ENCODE data around the gene NUP93. TPM values are rescaled to one million over a fixed set of nuclear protein-coding genes. Genes with fewer than 3 reads are reported as not detected.

Gene NUP93
- total RNA-seq, 1 experiment from 2014 or later: 144 TPM

- Histone ChIP-seq H3K79me2 (ENCODE audit: insufficient read depth, low read length) (peaks cover 98% of the 10 kb centered on the region), H3K4me2 (ENCODE audit: low read length) (no peak overlapping the region), H3K9me3 (ENCODE audit: control insufficient read depth in 1 of 2, insufficient read depth in 1 of 2, low read depth in 1 of 2, low read length in 2 of 2) (no peaks in the 10 kb centered on the region), H3K9ac (ENCODE audit: low read length) (no peak overlapping the region), H3K4me3 (replicated peaks in 1 of 2; ENCODE audit: low read depth in 1 of 2, low read length in 2 of 2) (no peak overlapping the region), H3K36me3 (ENCODE audit: control insufficient read depth in 1 of 2, insufficient read depth in 2 of 2, low read length in 2 of 2) (peaks cover 3 to 16% of the 10 kb centered on the region in 2 experiments; a peak in 1 of 4 replicates), H2AFZ (ENCODE audit: low read depth, low read length, poor library complexity, severe bottlenecking) (no peak overlapping the region), H3K9me2 (ENCODE audit: insufficient read depth) (no peaks in the 10 kb centered on the region), H3K4me1 (ENCODE audit: control insufficient read depth in 1 of 2, insufficient read depth in 2 of 2, low read length in 2 of 2) (peaks cover 0 to 5% of the 10 kb centered on the region in 2 experiments; a peak in 1 of 4 replicates), H3K27me3 (ENCODE audit: insufficient read depth, low read length) (no peaks in the 10 kb centered on the region), H4K20me1 (ENCODE audit: insufficient read depth) (peaks cover 5% of the 10 kb centered on the region; the same call in 1 of the 2 replicates), H3K27ac (ENCODE audit: low read depth, low read length) (no peak overlapping the region)
- BruUV-seq (replicated peaks): no TSS peak
- ChIA-PET POLR2A (no interaction called here), RAD21 (ENCODE audit: low non-redundant PET in 1 of 2, low total read pairs in 2 of 2, uncharacterized antibody in 2 of 2, unreplicated experiment in 2 of 2) (no interaction called here), CTCF (no interaction called here)
- DNase-seq (ENCODE audit: low read depth, low spot score) (no peak), ATAC-seq (no peak)
- TF ChIP-seq CTCF (IDR thresholded peaks at IDR 0.05 in 2 of 3, conservative IDR thresholded peaks at IDR 0.05 in 1 of 3; ENCODE audit: borderline replicate concordance in 1 of 3, insufficient read depth in 1 of 3, low read depth in 2 of 3, low read length in 2 of 3) (no peak), ZBTB33 (IDR thresholded peaks at IDR 0.05; ENCODE audit: extremely low read depth, insufficient replicate concordance, low read length) (no peak)
- intact Hi-C loops (cut with micrococcal nuclease): no loop called here
Observed at GRCh38 chr16:56748191-56748590, 18.3 kb downstream of the NUP93 start.

- Histone ChIP-seq H3K4me2 (ENCODE audit: low read length) (no peak overlapping the region), H2AFZ (ENCODE audit: low read depth, low read length, poor library complexity, severe bottlenecking) (no peak overlapping the region), H3K9me2 (ENCODE audit: insufficient read depth) (no peaks in the 10 kb centered on the region), H3K9me3 (ENCODE audit: control insufficient read depth in 1 of 2, insufficient read depth in 1 of 2, low read depth in 1 of 2, low read length in 2 of 2) (no peaks in the 10 kb centered on the region), H3K79me2 (ENCODE audit: insufficient read depth, low read length) (peaks cover 98% of the 10 kb centered on the region), H3K27me3 (ENCODE audit: insufficient read depth, low read length) (no peaks in the 10 kb centered on the region), H3K36me3 (ENCODE audit: control insufficient read depth in 1 of 2, insufficient read depth in 2 of 2, low read length in 2 of 2) (peaks cover 3 to 16% of the 10 kb centered on the region in 2 experiments; a peak in 1 of 4 replicates), H3K27ac (ENCODE audit: low read depth, low read length) (no peak overlapping the region), H3K4me1 (ENCODE audit: control insufficient read depth in 1 of 2, insufficient read depth in 2 of 2, low read length in 2 of 2) (peaks cover 0 to 5% of the 10 kb centered on the region in 2 experiments; a peak in 1 of 4 replicates), H3K4me3 (replicated peaks in 1 of 2; ENCODE audit: low read depth in 1 of 2, low read length in 2 of 2) (no peak overlapping the region), H4K20me1 (ENCODE audit: insufficient read depth) (no peaks in the 10 kb centered on the region; the same call in 1 of the 2 replicates), H3K9ac (ENCODE audit: low read length) (no peak overlapping the region)
- ATAC-seq: no peak
- no TSS peak for BruUV-seq (replicated peaks)
- intact Hi-C loops (cut with micrococcal nuclease): no loop called here
- DNase-seq (ENCODE audit: low read depth, low spot score): no peak
- POLR2A ChIA-PET: no interaction called here
- CTCF ChIA-PET: no interaction called here
- RAD21 ChIA-PET (ENCODE audit: low non-redundant PET in 1 of 2, low total read pairs in 2 of 2, uncharacterized antibody in 2 of 2, unreplicated experiment in 2 of 2): no interaction called here
- TF ChIP-seq CBX3 (IDR thresholded peaks at IDR 0.05; ENCODE audit: low read depth) (no peak), CTCF (IDR thresholded peaks at IDR 0.05 in 2 of 3, conservative IDR thresholded peaks at IDR 0.05 in 1 of 3; ENCODE audit: borderline replicate concordance in 1 of 3, insufficient read depth in 1 of 3, low read depth in 2 of 3, low read length in 2 of 3) (no peak), FOSL1 (IDR thresholded peaks at IDR 0.05; ENCODE audit: low read depth) (no peak), YY1 (IDR thresholded peaks at IDR 0.05; ENCODE audit: extremely low read depth, insufficient replicate concordance, low read depth, low read length) (no peak), SIN3A (IDR thresholded peaks at IDR 0.05; ENCODE audit: low read depth) (no peak), POLR2A (IDR thresholded peaks at IDR 0.05; ENCODE audit: borderline replicate concordance, extremely low read depth, insufficient read depth, insufficient read length) (no peak), POLR2AphosphoS5 (IDR thresholded peaks at IDR 0.05; ENCODE audit: low read depth, low read length) (no peak), ELF1 (IDR thresholded peaks at IDR 0.05; ENCODE audit: borderline replicate concordance, low read depth) (no peak), EZH2phosphoT487 (IDR thresholded peaks at IDR 0.05; ENCODE audit: borderline replicate concordance) (no peak), EZH2 (IDR thresholded peaks at IDR 0.05) (no peak)
Observed at GRCh38 chr16:56748826-56749225, 18.9 kb downstream of the NUP93 start.

Data from HCT116 (cell line).